NT2/D1 (cell line): ENCODE data around the gene PRAMEF13.
"Not testable (repeated sequence)": the region's sequence is repeated elsewhere in the genome, so short reads cannot be mapped to it uniquely, and the experiment has no call there.

Experiments used
- DNase-seq: peaks from one replicate; pipeline ENCODE4 v3.0.0-alpha.2; 2011; ENCODE audit warnings: low read depth, low spot score
- H3K27me3 ChIP-seq: 2 replicates; pipeline ENCODE4 v1.6.0; 2011; ENCODE audit warnings: mild to moderate bottlenecking; ENCODE audit not compliant: insufficient read length, insufficient read depth
- H3K36me3 ChIP-seq: 2 replicates; pipeline ENCODE4 v1.6.1; 2011; ENCODE audit warnings: mild to moderate bottlenecking, low read length, mixed read lengths; ENCODE audit not compliant: insufficient read depth, insufficient read length
- H3K4me1 ChIP-seq: 2 replicates; pipeline ENCODE4 v1.5.1; 2011; ENCODE audit not compliant: insufficient read depth, insufficient read length
- H3K4me3 ChIP-seq: 2 replicates; pipeline ENCODE4 v1.5.1; 2011; ENCODE audit warnings: low read depth; ENCODE audit not compliant: insufficient read length
- H3K9ac ChIP-seq: 2 replicates; pipeline ENCODE4 v1.6.0; 2011; ENCODE audit warnings: low read depth; ENCODE audit not compliant: insufficient read length
- H3K9me3 ChIP-seq: 2 replicates; pipeline ENCODE4 v1.5.1; 2011; ENCODE audit warnings: mild to moderate bottlenecking, low read length; ENCODE audit not compliant: insufficient read depth
- SUZ12 ChIP-seq: IDR thresholded peaks from 2 replicates; pipeline ENCODE4 v1.6.1; 2011; ENCODE audit not compliant: insufficient read length, insufficient read depth; ENCODE audit errors: extremely low read depth
- YY1 ChIP-seq: IDR thresholded peaks from 2 replicates; pipeline ENCODE4 v1.6.1; 2011; ENCODE audit not compliant: insufficient read length, insufficient read depth
- ZNF274 ChIP-seq: IDR thresholded peaks from 2 replicates; pipeline ENCODE4 v1.6.1; 2011; ENCODE audit warnings: mild to moderate bottlenecking, low read depth, low read length

The PRAMEF13 gene

DNA sequence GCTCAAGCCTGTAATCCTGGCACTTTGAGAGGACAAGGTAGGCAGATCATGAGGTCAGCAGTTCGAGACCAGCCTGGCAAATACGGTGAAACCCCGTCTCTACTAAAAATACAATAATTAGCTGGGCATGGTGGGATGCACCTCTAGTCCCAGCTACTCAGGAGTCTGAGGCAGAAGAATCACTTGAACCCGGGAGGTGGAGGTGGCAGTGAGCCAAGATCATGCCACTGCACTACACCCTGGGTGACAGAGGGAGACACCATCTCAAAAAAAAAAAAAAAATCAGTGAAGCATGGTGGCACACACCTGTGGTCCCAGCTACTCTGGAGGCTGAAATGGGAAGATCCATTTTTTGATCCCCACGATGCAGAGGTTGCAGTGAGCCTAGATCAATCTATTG, 28.9 kb upstream of the PRAMEF13 start:
- not testable (repeated sequence) for H3K36me3 ChIP-seq, H3K9ac ChIP-seq, H3K4me3 ChIP-seq, DNase-seq, H3K27me3 ChIP-seq, H3K9me3 ChIP-seq, H3K4me1 ChIP-seq

GRCh38 chr1:13228343-13228781, 27.2 kb upstream of the PRAMEF13 start:
- no peak overlapping the region for H3K4me3 ChIP-seq
- no peak for DNase-seq
- no peaks in the 10 kb centered on the region for H3K9me3 ChIP-seq
- H3K4me1 ChIP-seq, result no peaks in the 10 kb centered on the region
- no peak overlapping the region for H3K9ac ChIP-seq
- H3K36me3 ChIP-seq, result no peaks in the 10 kb centered on the region
- peaks cover 10% of the 10 kb centered on the region for H3K27me3 ChIP-seq
- TF ChIP-seq SUZ12, result no peak
- no peak for TF ChIP-seq ZNF274
- TF ChIP-seq YY1, result no peak

DNA sequence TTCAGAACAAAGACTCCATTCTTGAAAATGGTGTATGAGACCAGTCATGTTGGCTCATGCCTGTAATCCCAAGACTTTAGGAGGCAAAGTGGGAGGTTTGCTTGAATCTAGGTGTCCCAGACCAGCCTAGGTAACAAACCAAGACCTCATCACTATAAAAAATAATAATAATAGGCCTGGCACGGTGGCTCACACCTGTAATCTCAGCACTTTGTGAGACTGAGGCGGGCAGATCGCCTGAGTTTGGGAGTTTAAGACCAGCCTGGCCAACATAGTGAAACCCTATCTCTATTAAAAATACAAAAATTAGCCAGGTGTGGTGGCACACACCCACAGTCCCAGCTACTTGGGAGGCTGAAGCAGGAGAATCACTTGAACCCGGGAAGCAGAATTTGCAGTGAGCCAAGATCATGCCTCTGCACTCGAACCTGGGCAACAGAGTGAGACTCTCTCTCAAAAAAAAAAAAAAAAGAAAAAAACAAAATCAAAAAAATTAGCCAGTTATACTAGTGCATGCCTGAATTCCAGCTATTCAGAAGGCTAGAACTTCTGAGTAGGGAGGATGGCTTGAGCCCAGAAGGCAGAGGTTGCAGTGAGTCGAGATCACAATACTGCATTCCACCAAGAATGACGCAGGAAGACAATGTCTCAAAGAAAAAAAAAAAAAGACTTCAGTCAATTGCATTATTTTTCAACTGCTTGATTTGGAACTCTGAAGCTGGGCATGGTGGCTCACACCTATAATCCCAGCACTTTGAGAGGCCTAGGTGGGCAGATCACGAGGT, 26.3 kb upstream of the PRAMEF13 start:
- not testable (repeated sequence) for H3K4me3 ChIP-seq, DNase-seq, H3K36me3 ChIP-seq, H3K4me1 ChIP-seq, H3K9me3 ChIP-seq, H3K9ac ChIP-seq
- peaks cover 10% of the 10 kb centered on the region for H3K27me3 ChIP-seq

DNA sequence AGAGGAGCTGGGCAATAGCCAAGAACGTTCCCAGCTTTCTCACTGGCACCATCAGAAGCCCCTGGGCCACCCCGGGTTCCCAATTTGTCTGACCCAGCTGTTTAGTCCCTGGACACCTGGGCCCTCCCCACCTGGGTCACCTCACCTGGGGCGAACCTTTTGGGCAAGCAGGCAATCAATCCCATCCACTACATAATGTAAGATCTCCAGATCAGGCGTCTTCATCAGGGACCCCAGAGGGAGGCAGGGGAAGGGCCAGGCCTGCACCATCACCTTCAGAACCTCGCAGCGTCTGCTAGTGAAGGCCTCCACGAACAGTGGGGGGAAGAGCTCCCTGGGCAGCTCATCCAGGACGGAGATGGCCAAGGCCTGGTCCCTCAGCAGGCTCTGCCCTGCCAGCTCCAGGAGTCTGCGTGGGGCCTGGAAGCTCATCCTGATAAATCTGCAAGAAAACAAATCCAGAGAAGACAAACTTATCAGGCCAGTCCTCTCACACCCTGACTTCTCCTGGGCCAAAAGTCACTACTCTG, 24.5 kb upstream of the PRAMEF13 start, which contains the start of gene PRAMEF18:
TSS of gene PRAMEF18 (minus strand) at position 480 of the 530 bp plus-strand sequence. CDS start at position 432, 48 bp downstream.
- not testable (repeated sequence) for DNase-seq, H3K4me1 ChIP-seq, H3K9ac ChIP-seq, H3K9me3 ChIP-seq, H3K4me3 ChIP-seq, H3K36me3 ChIP-seq
- peaks cover 10% of the 10 kb centered on the region for H3K27me3 ChIP-seq

- Histone ChIP-seq H3K4me1 (no peaks in the 10 kb centered on the region), H3K27me3 (peaks cover 10% of the 10 kb centered on the region), H3K4me3 (no peak overlapping the region), H3K36me3 (no peaks in the 10 kb centered on the region), H3K9ac (no peak overlapping the region), H3K9me3 (no peaks in the 10 kb centered on the region)
- no peak for TF ChIP-seq ZNF274
- TF ChIP-seq YY1, result no peak
- no peak for TF ChIP-seq SUZ12
- no peak for DNase-seq
Measured at GRCh38 chr1:13224480-13225060, 23.4 kb upstream of the PRAMEF13 start.

DNA sequence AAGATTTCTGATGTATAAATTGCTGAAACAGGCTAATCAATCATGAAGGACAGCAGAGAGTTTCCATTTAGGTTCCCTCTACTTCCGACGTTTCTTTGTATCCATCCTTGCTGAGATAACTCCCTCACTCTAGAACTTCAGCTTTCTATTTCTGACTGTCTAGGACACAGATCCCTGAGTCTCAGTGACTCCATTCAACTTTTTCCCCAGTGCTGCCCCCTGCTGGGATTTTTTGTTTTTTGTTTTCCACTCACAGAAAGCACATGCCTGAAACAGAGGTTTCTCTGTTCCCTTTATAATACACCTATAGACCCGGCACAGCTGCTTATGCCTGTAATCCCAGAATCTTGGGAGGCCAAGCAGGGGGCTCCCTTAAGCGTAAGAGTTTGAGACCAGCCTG, 21.6 kb upstream of the PRAMEF13 start:
- not testable (repeated sequence) for H3K27me3 ChIP-seq, H3K9ac ChIP-seq, H3K4me1 ChIP-seq

GRCh38 chr1:13219203-13219602, 18.0 kb upstream of the PRAMEF13 start:
- not testable (repeated sequence) for H3K4me1 ChIP-seq, H3K36me3 ChIP-seq, H3K27me3 ChIP-seq, H3K9me3 ChIP-seq, DNase-seq, H3K9ac ChIP-seq, H3K4me3 ChIP-seq

More for the DNA sequence above, 21.6 kb upstream of the PRAMEF13 start:
- not testable (repeated sequence) for H3K9me3 ChIP-seq, H3K36me3 ChIP-seq, DNase-seq, H3K4me3 ChIP-seq

DNA sequence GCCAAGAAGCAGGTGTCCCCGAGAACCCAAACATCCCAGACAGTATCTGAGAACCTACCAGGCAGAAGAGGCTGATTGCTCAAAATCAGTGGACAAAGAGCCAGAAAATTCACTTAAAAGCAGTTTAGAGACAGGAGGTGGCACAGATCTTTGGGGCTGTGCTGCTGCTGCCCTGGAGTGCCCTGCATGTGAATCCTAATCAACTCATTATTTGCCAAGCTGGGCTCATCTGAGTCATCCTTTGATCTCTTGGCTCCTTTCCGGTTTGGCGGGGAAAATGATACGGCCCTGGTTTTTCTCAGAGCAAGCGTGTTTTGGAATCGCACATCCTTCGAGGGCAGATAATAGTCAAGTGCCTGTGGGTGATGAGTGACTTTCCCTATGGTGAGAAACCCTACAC, 15.4 kb upstream of the PRAMEF13 start:
- not testable (repeated sequence) for H3K9ac ChIP-seq, DNase-seq, H3K4me3 ChIP-seq, H3K27me3 ChIP-seq, H3K4me1 ChIP-seq, H3K9me3 ChIP-seq, H3K36me3 ChIP-seq

DNA sequence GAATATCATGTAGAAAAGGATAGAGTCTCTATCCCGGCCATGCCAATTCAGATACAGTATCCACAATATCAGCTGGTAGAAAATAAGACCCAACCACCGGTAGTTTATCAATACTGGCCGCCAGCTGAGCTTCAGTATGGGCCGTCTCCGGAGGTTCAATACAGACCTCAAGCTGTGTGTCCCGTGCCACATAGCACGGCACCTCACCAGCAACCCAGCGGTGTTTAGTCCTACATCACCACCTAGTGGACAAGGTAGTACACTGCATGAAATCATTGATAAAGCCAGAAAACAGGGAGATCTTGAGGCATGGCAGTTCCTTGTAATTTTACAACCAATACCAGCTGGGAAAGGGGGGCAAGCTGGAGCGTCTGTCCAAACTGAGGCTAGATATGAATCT, 7.5 kb upstream of the PRAMEF13 start:
- not testable (repeated sequence) for H3K27me3 ChIP-seq, H3K9me3 ChIP-seq, H3K4me1 ChIP-seq

DNA sequence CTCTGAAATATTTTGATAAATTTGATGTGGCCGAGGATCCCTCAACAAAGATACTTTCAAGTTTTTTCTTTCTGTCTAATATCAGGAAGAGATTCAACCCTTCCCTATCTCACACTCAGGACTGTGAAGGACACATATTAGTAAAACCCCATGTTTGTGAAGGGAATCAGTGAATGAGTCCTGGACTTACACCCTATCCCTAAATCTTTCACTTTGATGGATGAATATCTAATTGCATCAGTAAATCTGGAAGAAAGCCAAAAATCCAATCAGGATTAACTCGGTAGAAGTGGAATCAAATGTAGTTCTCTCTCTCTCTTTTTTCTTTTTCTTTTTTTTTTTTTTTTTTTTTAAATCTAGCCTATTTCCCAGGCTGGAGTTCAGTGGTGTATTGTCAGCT, 29.7 kb downstream of the PRAMEF13 start, which contains the start of gene PRAMEF9:
TSS of gene PRAMEF9 (plus strand) at position 301 of the 400 bp plus-strand sequence. CDS start 3,433 bp downstream, outside the sequence.
- H3K9ac ChIP-seq, H3K4me1 ChIP-seq, DNase-seq, H3K36me3 ChIP-seq, H3K27me3 ChIP-seq, H3K9me3 ChIP-seq, H3K4me3 ChIP-seq: not testable (repeated sequence)

More for the DNA sequence above, 7.5 kb upstream of the PRAMEF13 start:
- H3K9ac ChIP-seq, H3K36me3 ChIP-seq, DNase-seq, H3K4me3 ChIP-seq: not testable (repeated sequence)

GRCh38 chr1:13165531-13165930, 35.7 kb downstream of the PRAMEF13 start, which contains the start of gene HNRNPCL4:
Gene HNRNPCL4 (minus strand): TSS chr1:13165631. CDS start chr1:13165467, 164 bp downstream.
- not testable (repeated sequence) for H3K27me3 ChIP-seq, DNase-seq, H3K4me1 ChIP-seq, H3K36me3 ChIP-seq, H3K9me3 ChIP-seq, H3K4me3 ChIP-seq, H3K9ac ChIP-seq
